ENCODE results near the gene KRTAP10-10.

DNA sequence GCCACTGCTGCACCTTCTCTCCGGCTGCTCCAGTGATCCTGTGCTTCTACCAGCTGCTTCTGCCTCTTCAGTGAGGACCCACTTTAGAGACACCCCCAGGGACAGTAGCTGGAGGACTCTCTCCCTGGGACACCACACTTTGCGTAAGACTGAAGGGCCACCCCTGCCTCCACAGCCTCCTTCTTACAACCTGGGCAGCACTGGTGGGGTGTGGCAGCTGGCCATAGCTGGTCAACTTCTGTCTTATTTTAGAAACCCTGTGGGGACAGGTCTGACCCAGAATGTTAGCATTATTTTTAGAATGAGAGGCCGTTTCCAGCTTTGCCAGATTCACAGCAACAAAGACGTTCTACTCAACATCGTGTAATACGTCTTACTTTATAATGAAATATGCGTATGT, 11.4 kb upstream of the KRTAP10-10 start:
- TF ChIP-seq, protein P1, sequence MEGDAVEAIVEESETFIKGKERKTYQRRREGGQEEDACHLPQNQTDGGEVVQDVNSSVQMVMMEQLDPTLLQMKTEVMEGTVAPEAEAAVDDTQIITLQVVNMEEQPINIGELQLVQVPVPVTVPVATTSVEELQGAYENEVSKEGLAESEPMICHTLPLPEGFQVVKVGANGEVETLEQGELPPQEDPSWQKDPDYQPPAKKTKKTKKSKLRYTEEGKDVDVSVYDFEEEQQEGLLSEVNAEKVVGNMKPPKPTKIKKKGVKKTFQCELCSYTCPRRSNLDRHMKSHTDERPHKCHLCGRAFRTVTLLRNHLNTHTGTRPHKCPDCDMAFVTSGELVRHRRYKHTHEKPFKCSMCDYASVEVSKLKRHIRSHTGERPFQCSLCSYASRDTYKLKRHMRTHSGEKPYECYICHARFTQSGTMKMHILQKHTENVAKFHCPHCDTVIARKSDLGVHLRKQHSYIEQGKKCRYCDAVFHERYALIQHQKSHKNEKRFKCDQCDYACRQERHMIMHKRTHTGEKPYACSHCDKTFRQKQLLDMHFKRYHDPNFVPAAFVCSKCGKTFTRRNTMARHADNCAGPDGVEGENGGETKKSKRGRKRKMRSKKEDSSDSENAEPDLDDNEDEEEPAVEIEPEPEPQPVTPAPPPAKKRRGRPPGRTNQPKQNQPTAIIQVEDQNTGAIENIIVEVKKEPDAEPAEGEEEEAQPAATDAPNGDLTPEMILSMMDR (conservative IDR thresholded peaks at IDR 0.05 in 1 of 2, IDR thresholded peaks at IDR 0.05 in 1 of 2; ENCODE audit: low read depth in 1 of 2, low read length in 2 of 2) = no peak
- TF ChIP-seq EZH2 (IDR thresholded peaks at IDR 0.05; ENCODE audit: low read length, missing control alignments) = no peak

All from fibroblast of lung (primary cell).